Epidermal melanocyte (primary cell): ENCODE results near the gene SH2D6.

Source experiments
- DNase-seq: peaks from one replicate; pipeline ENCODE4 v3.0.0; 2011; ENCODE audit warnings: low spot score; ENCODE audit not compliant: insufficient read length

SH2D6 gene

GRCh38 chr2:85421260-85422071, 3.0 kb downstream of the SH2D6 start:
- no peak for DNase-seq

GRCh38 chr2:85422072-85422457, 3.6 kb downstream of the SH2D6 start:
- DNase-seq, result no peak

GRCh38 chr2:85423525-85423924, 5.0 kb downstream of the SH2D6 start:
- no peak for DNase-seq

GRCh38 chr2:85425588-85425987, 7.1 kb downstream of the SH2D6 start:
- DNase-seq, result no peak

DNA sequence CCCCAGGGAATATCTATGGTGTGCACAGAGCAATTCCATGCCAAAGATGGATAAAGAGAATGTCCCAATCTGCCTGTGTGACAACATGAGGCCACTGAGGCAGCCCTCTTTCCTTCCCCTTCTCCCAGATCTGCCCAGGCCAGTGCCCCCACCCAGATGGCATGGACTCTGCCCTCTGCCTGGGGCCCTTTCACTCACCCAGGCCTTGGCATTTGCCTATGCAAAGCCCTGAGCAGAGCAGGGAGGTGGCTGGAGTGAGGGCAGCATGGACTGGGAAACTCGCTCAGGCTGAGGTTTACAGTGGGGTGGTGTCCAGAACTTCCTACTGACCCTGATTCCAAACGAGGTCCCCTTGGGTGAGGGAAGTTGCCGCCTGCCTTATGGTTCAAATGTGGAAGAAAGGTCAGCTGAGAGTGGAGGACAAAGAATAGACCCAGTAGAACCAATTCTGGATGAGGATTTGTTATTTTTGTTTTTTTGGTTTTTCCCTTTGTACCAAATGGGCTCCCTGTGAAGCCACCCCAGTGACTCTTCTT, 8.9 kb downstream of the SH2D6 start:
- DNase-seq, result no peak

DNA sequence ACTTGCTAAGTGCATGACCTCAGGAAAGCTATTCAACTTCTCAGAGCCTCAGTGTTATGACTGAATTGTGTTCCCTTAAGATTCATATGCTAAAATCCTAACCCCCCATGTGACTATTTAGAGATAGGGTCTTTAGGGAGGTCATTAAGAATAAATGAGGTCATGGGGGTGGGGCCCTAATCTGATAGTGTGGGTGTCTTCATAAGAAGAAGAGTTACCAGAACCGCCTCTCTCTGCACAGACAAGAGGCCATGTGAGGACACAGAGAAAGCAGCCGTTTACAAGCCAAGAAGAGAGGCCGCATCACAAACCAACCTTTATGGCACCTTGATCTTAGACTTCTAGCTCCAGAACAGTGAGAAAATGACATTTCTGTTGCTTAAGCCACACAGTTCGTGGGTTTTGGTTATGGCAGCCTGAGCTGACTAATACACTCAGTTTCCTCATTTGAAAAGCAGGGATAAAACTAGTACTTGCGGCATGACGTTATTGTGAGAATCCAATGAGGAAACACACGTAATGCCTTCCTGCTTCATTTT, 9.9 kb downstream of the SH2D6 start:
- no peak for DNase-seq

GRCh38 chr2:85429213-85429923, 10.9 kb downstream of the SH2D6 start:
- no peak for DNase-seq

GRCh38 chr2:85429924-85430289, 11.4 kb downstream of the SH2D6 start:
- no peak for DNase-seq

GRCh38 chr2:85430752-85431569, 12.4 kb downstream of the SH2D6 start:
- DNase-seq, result no peak

- DNase-seq, result no peak
Measured at GRCh38 chr2:85431570-85432205, 13.2 kb downstream of the SH2D6 start.

- peak; percentile 94 for DNase-seq
Measured at GRCh38 chr2:85433511-85434089, 15.1 kb downstream of the SH2D6 start.

DNA sequence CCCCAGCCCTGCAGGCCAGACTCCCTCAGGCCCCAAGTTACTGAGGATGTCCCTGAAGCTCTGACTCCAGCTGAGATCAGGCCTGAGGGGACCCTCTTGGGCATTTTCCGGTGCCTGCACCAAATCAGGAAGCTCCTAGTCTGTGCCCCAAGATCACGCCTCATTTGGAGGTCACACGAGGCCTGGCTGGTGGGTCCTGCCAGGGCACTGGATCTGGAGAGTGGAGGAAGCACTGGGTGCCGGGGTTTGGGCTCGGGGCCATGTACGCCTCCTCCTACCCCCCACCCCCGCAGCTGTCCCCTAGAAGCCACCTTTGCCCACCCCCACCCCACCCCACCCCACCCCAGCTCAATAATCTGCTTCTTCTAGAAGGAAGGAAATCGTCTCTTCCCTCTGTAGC, 16.2 kb downstream of the SH2D6 start:
- DNase-seq, result no peak

- no peak for DNase-seq
Measured at GRCh38 chr2:85435220-85435958, 16.9 kb downstream of the SH2D6 start.

GRCh38 chr2:85435981-85436835, 17.7 kb downstream of the SH2D6 start:
- DNase-seq, result no peak

DNA sequence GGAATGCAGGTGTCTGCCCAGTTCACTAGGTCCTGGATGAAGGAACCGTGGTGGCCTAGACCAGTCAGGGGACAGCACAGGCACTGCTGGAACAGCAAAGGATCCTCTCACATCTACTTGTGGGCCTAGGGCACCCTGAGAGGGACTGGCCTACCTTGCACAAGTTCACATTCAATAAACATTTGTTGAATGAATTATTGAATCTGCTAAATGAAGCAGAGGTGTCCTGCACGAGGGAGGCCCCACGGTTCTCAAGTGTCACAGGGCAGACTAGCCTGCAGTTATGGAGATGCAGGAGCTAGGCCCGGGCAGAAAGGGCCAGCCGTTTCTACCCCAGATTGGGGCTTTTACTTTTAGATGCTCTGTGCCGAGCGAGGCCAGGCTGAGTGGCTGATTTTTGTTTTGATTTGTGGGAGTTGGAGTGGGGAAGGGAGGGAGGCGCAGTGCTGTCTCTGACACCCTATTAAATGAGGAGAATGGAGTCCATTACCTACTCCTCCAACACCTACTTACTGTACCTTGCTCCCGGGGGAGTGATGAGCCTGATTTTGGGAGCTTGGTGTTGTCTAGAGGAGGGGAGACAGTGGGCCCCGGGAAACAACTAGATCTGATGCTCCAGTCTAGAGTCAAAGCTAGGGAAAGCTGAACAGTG, 18.4 kb downstream of the SH2D6 start:
- no peak for DNase-seq

GRCh38 chr2:85437488-85438200, 19.1 kb downstream of the SH2D6 start:
- DNase-seq, result peak; percentile 93

GRCh38 chr2:85438201-85439024, 19.9 kb downstream of the SH2D6 start:
- DNase-seq, result no peak
